Measurements from ENCODE around the gene SNX18.

SNX18 gene

GRCh38 chr5:54528633-54529209 is 11.2 kb downstream of the SNX18 start (continued):
- TF ChIP-seq, protein P1, sequence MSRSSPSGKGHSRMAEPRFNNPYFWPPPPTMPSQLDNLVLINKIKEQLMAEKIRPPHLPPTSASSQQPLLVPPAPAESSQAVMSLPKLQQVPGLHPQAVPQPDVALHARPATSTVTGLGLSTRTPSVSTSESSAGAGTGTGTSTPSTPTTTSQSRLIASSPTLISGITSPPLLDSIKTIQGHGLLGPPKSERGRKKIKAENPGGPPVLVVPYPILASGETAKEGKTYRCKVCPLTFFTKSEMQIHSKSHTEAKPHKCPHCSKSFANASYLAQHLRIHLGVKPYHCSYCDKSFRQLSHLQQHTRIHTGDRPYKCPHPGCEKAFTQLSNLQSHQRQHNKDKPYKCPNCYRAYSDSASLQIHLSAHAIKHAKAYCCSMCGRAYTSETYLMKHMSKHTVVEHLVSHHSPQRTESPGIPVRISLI (tag by site-specific recombination; IDR thresholded peaks at IDR 0.05), result no peak
- TF ChIP-seq ZNF423 (tag by site-specific recombination; IDR thresholded peaks at IDR 0.05) (no peak), SP2 (tag by site-specific recombination; IDR thresholded peaks at IDR 0.05) (no peak), ZNF146 (tag by site-specific recombination; IDR thresholded peaks at IDR 0.05) (no peak), ZNF529 (tag by site-specific recombination; IDR thresholded peaks at IDR 0.05; ENCODE audit: insufficient replicate concordance) (no peak), ZNF133 (tag by site-specific recombination; IDR thresholded peaks at IDR 0.05) (no peak), PRDM1 (tag by site-specific recombination; IDR thresholded peaks at IDR 0.05) (no peak), ZNF585B (tag by site-specific recombination; IDR thresholded peaks at IDR 0.05) (no peak), ZNF660 (tag by site-specific recombination; IDR thresholded peaks at IDR 0.05) (no peak), ZNF174 (tag by site-specific recombination; IDR thresholded peaks at IDR 0.05) (no peak)
- TF ChIP-seq, protein P2, sequence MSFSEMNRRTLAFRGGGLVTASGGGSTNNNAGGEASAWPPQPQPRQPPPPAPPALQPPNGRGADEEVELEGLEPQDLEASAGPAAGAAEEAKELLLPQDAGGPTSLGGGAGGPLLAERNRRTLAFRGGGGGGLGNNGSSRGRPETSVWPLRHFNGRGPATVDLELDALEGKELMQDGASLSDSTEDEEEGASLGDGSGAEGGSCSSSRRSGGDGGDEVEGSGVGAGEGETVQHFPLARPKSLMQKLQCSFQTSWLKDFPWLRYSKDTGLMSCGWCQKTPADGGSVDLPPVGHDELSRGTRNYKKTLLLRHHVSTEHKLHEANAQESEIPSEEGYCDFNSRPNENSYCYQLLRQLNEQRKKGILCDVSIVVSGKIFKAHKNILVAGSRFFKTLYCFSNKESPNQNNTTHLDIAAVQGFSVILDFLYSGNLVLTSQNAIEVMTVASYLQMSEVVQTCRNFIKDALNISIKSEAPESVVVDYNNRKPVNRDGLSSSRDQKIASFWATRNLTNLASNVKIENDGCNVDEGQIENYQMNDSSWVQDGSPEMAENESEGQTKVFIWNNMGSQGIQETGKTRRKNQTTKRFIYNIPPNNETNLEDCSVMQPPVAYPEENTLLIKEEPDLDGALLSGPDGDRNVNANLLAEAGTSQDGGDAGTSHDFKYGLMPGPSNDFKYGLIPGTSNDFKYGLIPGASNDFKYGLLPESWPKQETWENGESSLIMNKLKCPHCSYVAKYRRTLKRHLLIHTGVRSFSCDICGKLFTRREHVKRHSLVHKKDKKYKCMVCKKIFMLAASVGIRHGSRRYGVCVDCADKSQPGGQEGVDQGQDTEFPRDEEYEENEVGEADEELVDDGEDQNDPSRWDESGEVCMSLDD (tag by site-specific recombination; IDR thresholded peaks at IDR 0.05), result no peak

- no peaks in the 10 kb centered on the region for H3K9me3 ChIP-seq (ENCODE audit: control insufficient read depth, insufficient read depth, low read depth, low read length)
- H3K36me3 ChIP-seq (ENCODE audit: control insufficient read depth in 2 of 2, insufficient read depth in 1 of 2, low read length in 2 of 2), result no peaks in the 10 kb centered on the region
- TF ChIP-seq ZNF449 (tag by site-specific recombination; IDR thresholded peaks at IDR 0.05) (no peak), GLIS2 (tag by site-specific recombination; IDR thresholded peaks at IDR 0.05) (no peak), ZNF433 (tag by site-specific recombination; IDR thresholded peaks at IDR 0.05; ENCODE audit: low read depth) (no peak), ZNF133 (tag by site-specific recombination; IDR thresholded peaks at IDR 0.05) (no peak), GLI4 (tag by site-specific recombination; IDR thresholded peaks at IDR 0.05) (no peak), ZNF280D (tag by site-specific recombination; IDR thresholded peaks at IDR 0.05) (no peak)
- no peak overlapping the region for H3K4me3 ChIP-seq (ENCODE audit: low read depth, low read length)
- peaks cover 3% of the 10 kb centered on the region; the same call in 1 of the 2 replicates for H3K4me1 ChIP-seq (ENCODE audit: control insufficient read depth, insufficient read depth, low read length)
- ChIA-PET CTCF (interaction anchor here (0.7 to 1.0 kb wide), 2 partner anchors 9 to 12 kb away, joined by 3 read pairs; partner anchors contain the start of gene SNX18), POLR2A (no interaction called here)
- no peak overlapping the region for H3K27ac ChIP-seq (ENCODE audit: extremely low read depth, low read depth, low read length)
Measured at GRCh38 chr5:54529565-54529964, 12.0 kb downstream of the SNX18 start.
